Naive B cell (primary cell): Measurements from ENCODE around the gene KRT6C. TPM values are rescaled to one million over a fixed set of nuclear protein-coding genes. Genes with fewer than 3 reads are reported as not detected.
"Not testable (repeated sequence)": the region's sequence is repeated elsewhere in the genome, so short reads cannot be mapped to it uniquely, and the experiment has no call there.

Experiments
- ATAC-seq, 2 donors: fragments of 150-1000 bp; cut with Tn5 transposase; 2 replicates each; pipeline ENCODE4 v1.10.0; 2021; ENCODE audit warnings: low read depth in 2 of 2, mild to moderate bottlenecking in 2 of 2, moderate library complexity in 2 of 2
- DNase-seq: peaks from one replicate; pipeline ENCODE4 v3.0.0; 2022
- H3K27ac Mint-ChIP-seq, 6 donors: one replicate each; pipeline ENCODE4 v1.8.0; 2020 to 2022; ENCODE audit warnings: mild to moderate bottlenecking in 6 of 6, mixed read lengths in 6 of 6, moderate library complexity in 5 of 6, inconsistent platforms in 2 of 6
- H3K27me3 Mint-ChIP-seq, 3 donors: one replicate each; pipeline ENCODE4 v1.8.0; 2021 to 2022; ENCODE audit warnings: mixed read lengths in 3 of 3, mild to moderate bottlenecking in 1 of 3
- H3K36me3 Mint-ChIP-seq, 2 donors: one replicate each; pipeline ENCODE4 v1.8.0; 2020 to 2022; ENCODE audit warnings: mixed read lengths in 2 of 2, inconsistent platforms in 1 of 2, mild to moderate bottlenecking in 1 of 2
- H3K4me1 Mint-ChIP-seq, 3 donors: one replicate each; pipeline ENCODE4 v1.8.0; 2020 to 2022; ENCODE audit warnings: mixed read lengths in 3 of 3, inconsistent platforms in 1 of 3, mild to moderate bottlenecking in 1 of 3, moderate library complexity in 1 of 3
- H3K4me3 Mint-ChIP-seq, 8 donors: one replicate each; pipeline ENCODE4 v1.8.0; 2020 to 2022; ENCODE audit warnings: mild to moderate bottlenecking in 8 of 8, mixed read lengths in 8 of 8, moderate library complexity in 8 of 8, inconsistent platforms in 2 of 8
- H3K9me3 Mint-ChIP-seq, 7 donors: one replicate each; pipeline ENCODE4 v1.8.0; 2020 to 2022; ENCODE audit warnings: mixed read lengths in 7 of 7, mild to moderate bottlenecking in 5 of 7, inconsistent platforms in 2 of 7, moderate library complexity in 1 of 7
- polyA plus RNA-seq, 6 donors: library from polyadenylated mRNA; unstranded; fragments of 300-500 nt; fragmentation: Illumina TruSeq; gene quantifications; one replicate each; pipeline ENCODE4 v1.2.3, GENCODE V29; 2021; ENCODE audit warnings: low read depth in 6 of 6

Gene KRT6C
- polyA plus RNA-seq, 6 donors from 2014 or later: not detected

- H3K27me3 Mint-ChIP-seq: peaks cover 22 to 48% (median 43%) of the 10 kb centered on the region in 3 donors
- H3K4me3 Mint-ChIP-seq: no peak overlapping the region
- ATAC-seq: no peak
- no peak overlapping the region for H3K27ac Mint-ChIP-seq
- H3K4me1 Mint-ChIP-seq: peaks cover 5 to 8% (median 6%) of the 10 kb centered on the region in 3 donors
- H3K36me3 Mint-ChIP-seq: no peaks in the 10 kb centered on the region
- DNase-seq: no peak
- no peaks in the 10 kb centered on the region for H3K9me3 Mint-ChIP-seq
These were observed 21.8 kb upstream of the KRT6C start for GRCh38 chr12:52495389-52495788.

GRCh38 chr12:52494518-52494917 is 20.9 kb upstream of the KRT6C start:
- Mint-ChIP-seq H3K36me3 (no peaks in the 10 kb centered on the region), H3K4me3 (no peak overlapping the region), H3K4me1 (peaks cover 5 to 8% (median 6%) of the 10 kb centered on the region in 3 donors), H3K9me3 (no peaks in the 10 kb centered on the region), H3K27ac (no peak overlapping the region), H3K27me3 (peaks cover 24 to 46% (median 43%) of the 10 kb centered on the region in 3 donors)
- ATAC-seq (no peak), DNase-seq (no peak)

DNA sequence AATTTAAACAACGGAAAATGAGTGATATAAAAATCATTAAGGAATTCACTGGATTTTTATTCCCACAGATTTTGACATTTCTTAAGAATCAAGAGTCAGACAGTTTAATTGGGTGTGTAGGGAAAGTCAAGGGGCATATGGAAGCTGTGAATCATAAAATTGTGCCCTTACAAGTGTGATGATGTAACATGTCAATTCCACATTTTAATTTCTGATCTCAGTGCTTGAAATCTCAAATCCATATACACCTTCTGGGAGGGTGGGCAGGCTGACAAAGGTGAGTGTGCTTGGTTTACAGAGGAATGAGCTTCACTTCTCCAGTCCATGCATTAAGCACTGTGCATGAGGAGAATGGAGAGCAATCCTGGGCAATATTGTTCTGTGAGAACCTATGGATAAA is 20.5 kb upstream of the KRT6C start:
- H3K4me3 Mint-ChIP-seq: no peak overlapping the region
- DNase-seq: no peak

GRCh38 chr12:52493172-52493571 is 19.6 kb upstream of the KRT6C start, which contains the start of gene KRT6A:
KRT6A (minus strand) TSS chr12:52493257; CDS start chr12:52493188, 69 bp downstream.
- Mint-ChIP-seq H3K27me3 (peaks cover 21 to 43% (median 39%) of the 10 kb centered on the region in 3 donors), H3K36me3 (no peaks in the 10 kb centered on the region), H3K4me1 (peaks cover 5 to 8% (median 6%) of the 10 kb centered on the region in 3 donors), H3K4me3 (peak within 1 kb of the TSS in 1 of 8 donors; percentile 45), H3K27ac (no peak within 1 kb of the TSS), H3K9me3 (no peaks in the 10 kb centered on the region)
- ATAC-seq (no peak), DNase-seq (no peak)

More for the DNA sequence above, 20.5 kb upstream of the KRT6C start:
- no peaks in the 10 kb centered on the region for H3K9me3 Mint-ChIP-seq
- H3K36me3 Mint-ChIP-seq: no peaks in the 10 kb centered on the region
- H3K27ac Mint-ChIP-seq: no peak overlapping the region
- peaks cover 24 to 46% (median 43%) of the 10 kb centered on the region in 3 donors for H3K27me3 Mint-ChIP-seq
- peaks cover 5 to 8% (median 6%) of the 10 kb centered on the region in 3 donors for H3K4me1 Mint-ChIP-seq
- ATAC-seq: no peak

- not testable (repeated sequence) for DNase-seq
- peaks cover 18 to 41% (median 35%) of the 10 kb centered on the region in 3 donors for H3K27me3 Mint-ChIP-seq
These were observed 18.8 kb upstream of the KRT6C start for GRCh38 chr12:52492405-52492804.

DNA sequence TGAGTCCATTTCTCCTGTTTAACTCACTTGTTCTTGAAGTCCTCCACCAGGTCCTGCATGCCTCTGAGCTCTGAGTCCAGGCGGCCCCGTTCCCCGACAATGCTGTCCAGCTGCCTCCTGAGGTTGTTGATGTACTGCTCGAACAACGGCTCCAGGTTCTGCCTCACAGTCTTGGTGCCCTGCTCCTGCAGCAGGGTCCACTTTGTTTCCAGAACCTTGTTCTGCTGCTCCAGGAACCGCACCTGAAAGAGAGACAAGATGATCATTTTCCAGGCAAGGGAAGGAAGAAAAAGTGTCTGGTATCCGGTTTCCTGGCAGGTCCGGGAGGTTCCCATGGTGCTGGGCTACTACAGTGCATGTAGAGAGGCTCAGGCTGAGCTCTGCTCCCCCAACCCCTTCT is 17.9 kb upstream of the KRT6C start:
- not testable (repeated sequence) for ATAC-seq, H3K4me1 Mint-ChIP-seq, DNase-seq, H3K36me3 Mint-ChIP-seq, H3K9me3 Mint-ChIP-seq
- H3K4me3 Mint-ChIP-seq: peak overlapping the region in 1 of 8 donors; percentile 29
- H3K27ac Mint-ChIP-seq: peak overlapping the region in 2 of 6 donors; percentile 4 to 79
- H3K27me3 Mint-ChIP-seq: peaks cover 18 to 45% (median 36%) of the 10 kb centered on the region in 3 donors

More at GRCh38 chr12:52492405-52492804, 18.8 kb upstream of the KRT6C start:
- H3K27ac Mint-ChIP-seq, ATAC-seq, H3K4me1 Mint-ChIP-seq, H3K9me3 Mint-ChIP-seq, H3K36me3 Mint-ChIP-seq, H3K4me3 Mint-ChIP-seq: not testable (repeated sequence)

GRCh38 chr12:52488736-52489135 is 15.1 kb upstream of the KRT6C start:
- ATAC-seq (no peak), DNase-seq (no peak)
- H3K4me3 Mint-ChIP-seq: no peak overlapping the region
- H3K9me3 Mint-ChIP-seq: peaks cover 0 to 19% (median 11%) of the 10 kb centered on the region in 7 donors
- peaks cover 8 to 12% of the 10 kb centered on the region in 2 donors for H3K36me3 Mint-ChIP-seq
- no peaks in the 10 kb centered on the region for H3K4me1 Mint-ChIP-seq
- no peak overlapping the region for H3K27ac Mint-ChIP-seq
- H3K27me3 Mint-ChIP-seq: peaks cover 15 to 49% (median 44%) of the 10 kb centered on the region in 3 donors

DNA sequence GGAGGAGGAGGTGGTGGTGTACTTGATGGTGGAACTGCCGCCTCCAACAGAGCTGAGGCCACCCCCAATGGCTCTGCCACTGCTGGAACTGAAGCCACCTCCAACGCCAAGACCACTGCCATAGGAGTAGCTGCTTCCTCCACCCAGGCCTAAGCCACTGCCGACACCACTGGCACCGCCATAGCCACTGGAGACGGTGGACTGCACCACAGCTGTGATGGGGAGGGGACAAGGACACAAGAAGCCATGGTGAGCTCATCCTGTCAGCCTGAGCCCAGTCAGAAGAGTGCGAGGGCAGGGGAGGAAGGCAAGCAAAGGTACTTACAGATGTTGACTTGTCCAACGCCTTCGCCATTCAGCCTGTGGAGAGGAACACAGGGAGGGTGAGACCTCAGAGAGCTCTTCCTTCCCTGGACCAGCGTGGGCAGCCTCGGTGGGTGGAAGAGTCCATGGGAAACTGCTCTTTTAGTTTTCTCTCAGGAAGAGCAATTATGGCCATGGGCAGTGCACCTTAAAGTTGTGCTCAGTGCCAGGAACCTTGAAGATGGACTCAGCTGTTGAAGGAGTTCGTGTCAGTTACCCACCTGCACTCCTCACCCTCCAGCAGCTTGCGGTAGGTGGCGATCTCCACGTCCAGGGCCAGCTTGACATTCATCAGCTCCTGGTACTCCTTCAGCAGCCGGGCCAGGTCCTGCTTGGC is 14.3 kb upstream of the KRT6C start:
- H3K27ac Mint-ChIP-seq, ATAC-seq, H3K4me1 Mint-ChIP-seq, DNase-seq, H3K4me3 Mint-ChIP-seq: not testable (repeated sequence)
- Mint-ChIP-seq H3K9me3 (peaks cover 0 to 27% (median 11%) of the 10 kb centered on the region in 7 donors), H3K27me3 (peaks cover 20 to 50% (median 49%) of the 10 kb centered on the region in 3 donors), H3K36me3 (peaks cover 8 to 12% of the 10 kb centered on the region in 2 donors)

- peaks cover 23 to 51% (median 50%) of the 10 kb centered on the region in 3 donors for H3K27me3 Mint-ChIP-seq
- no peak overlapping the region for H3K27ac Mint-ChIP-seq
- peaks cover 8 to 12% of the 10 kb centered on the region in 2 donors for H3K36me3 Mint-ChIP-seq
- peaks cover 0 to 27% (median 11%) of the 10 kb centered on the region in 7 donors for H3K9me3 Mint-ChIP-seq
- no peak overlapping the region for H3K4me3 Mint-ChIP-seq
- no peaks in the 10 kb centered on the region for H3K4me1 Mint-ChIP-seq
- DNase-seq (no peak), ATAC-seq (no peak)
These were observed 13.6 kb upstream of the KRT6C start for GRCh38 chr12:52487211-52487610.

GRCh38 chr12:52486166-52487105 is 12.8 kb upstream of the KRT6C start:
- Mint-ChIP-seq H3K27ac (no peak overlapping the region), H3K27me3 (peaks cover 17 to 44% (median 43%) of the 10 kb centered on the region in 3 donors), H3K9me3 (peaks cover 0 to 27% (median 11%) of the 10 kb centered on the region in 7 donors), H3K4me3 (no peak overlapping the region), H3K4me1 (no peaks in the 10 kb centered on the region), H3K36me3 (peaks cover 8 to 12% of the 10 kb centered on the region in 2 donors)
- no peak for ATAC-seq
- DNase-seq: no peak

GRCh38 chr12:52480073-52480472 is 6.5 kb upstream of the KRT6C start:
- Mint-ChIP-seq H3K9me3 (peaks cover 0 to 53% (median 14%) of the 10 kb centered on the region in 7 donors), H3K27me3 (peaks cover 22 to 38% (median 22%) of the 10 kb centered on the region in 3 donors), H3K27ac (no peak overlapping the region), H3K36me3 (peaks cover 6 to 8% of the 10 kb centered on the region in 2 donors), H3K4me3 (no peak overlapping the region), H3K4me1 (no peaks in the 10 kb centered on the region)
- ATAC-seq (no peak), DNase-seq (no peak)

- H3K36me3 Mint-ChIP-seq: no peaks in the 10 kb centered on the region
- peaks cover 1 to 20% (median 14%) of the 10 kb centered on the region in 3 donors for H3K27me3 Mint-ChIP-seq
- H3K27ac Mint-ChIP-seq: no peak overlapping the region
- ATAC-seq (no peak), DNase-seq (no peak)
- no peaks in the 10 kb centered on the region for H3K4me1 Mint-ChIP-seq
- no peak overlapping the region for H3K4me3 Mint-ChIP-seq
- peaks cover 0 to 30% (median 6%) of the 10 kb centered on the region in 7 donors for H3K9me3 Mint-ChIP-seq
These were observed 4.0 kb upstream of the KRT6C start for GRCh38 chr12:52477651-52478050.

DNA sequence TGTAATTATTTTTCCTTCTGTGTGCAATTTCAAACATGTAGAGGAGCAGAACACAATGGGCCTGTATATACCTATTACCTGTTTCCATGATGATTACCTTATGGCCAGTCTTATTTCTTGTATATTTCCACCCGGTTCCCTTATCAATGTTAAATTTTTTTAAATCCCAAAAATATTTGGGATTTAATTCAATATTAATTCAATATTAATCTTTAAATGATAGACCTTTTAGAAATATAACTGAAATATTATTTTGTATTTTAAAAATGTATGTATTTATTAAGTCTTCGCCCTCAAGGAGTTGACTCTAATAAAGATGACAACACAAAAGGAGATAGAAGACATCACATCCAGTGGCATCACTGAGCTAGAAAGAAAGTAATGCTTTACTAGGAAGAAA is 607 bp upstream of the KRT6C start:
- H3K27ac Mint-ChIP-seq: no peak overlapping the region
- peaks cover 0 to 22% (median 2%) of the 10 kb centered on the region in 7 donors for H3K9me3 Mint-ChIP-seq
- no peaks in the 10 kb centered on the region for H3K36me3 Mint-ChIP-seq
- DNase-seq: no peak
- no peak for ATAC-seq
- H3K4me1 Mint-ChIP-seq: no peaks in the 10 kb centered on the region
- no peak overlapping the region for H3K4me3 Mint-ChIP-seq
- peaks cover 0 to 22% (median 12%) of the 10 kb centered on the region in 3 donors for H3K27me3 Mint-ChIP-seq
